ENCODE measurements around the gene ACAT2. TPM values are rescaled to one million over a fixed set of nuclear protein-coding genes. Genes with fewer than 3 reads are reported as not detected.

ACAT2 gene
- total RNA-seq, 4 donors from 2014 or later = 5.6 to 19.6 (median 11.2) TPM

- intact Hi-C loops (cut with DNase I; ENCODE audit: low total_unique reads) = loop anchor here (5.0 kb wide), 1 partner anchor 35 kb away; the partner anchor contains the start of gene ACAT2
- Histone ChIP-seq H3K4me3 (peak within 1 kb of the TSS; percentile 93 to 94), H3K4me1 (peaks cover 0 to 20% of the 10 kb centered on the region in 2 donors), H3K9me3 (no peaks in the 10 kb centered on the region), H3K27me3 (no peaks in the 10 kb centered on the region), H3K36me3 (no peaks in the 10 kb centered on the region), H3K27ac (peak within 1 kb of the TSS; percentile 99)
- peak; percentile 74 to 83 for TF ChIP-seq POLR2A (IDR thresholded peaks at IDR 0.05)
- TF ChIP-seq, protein P1, sequence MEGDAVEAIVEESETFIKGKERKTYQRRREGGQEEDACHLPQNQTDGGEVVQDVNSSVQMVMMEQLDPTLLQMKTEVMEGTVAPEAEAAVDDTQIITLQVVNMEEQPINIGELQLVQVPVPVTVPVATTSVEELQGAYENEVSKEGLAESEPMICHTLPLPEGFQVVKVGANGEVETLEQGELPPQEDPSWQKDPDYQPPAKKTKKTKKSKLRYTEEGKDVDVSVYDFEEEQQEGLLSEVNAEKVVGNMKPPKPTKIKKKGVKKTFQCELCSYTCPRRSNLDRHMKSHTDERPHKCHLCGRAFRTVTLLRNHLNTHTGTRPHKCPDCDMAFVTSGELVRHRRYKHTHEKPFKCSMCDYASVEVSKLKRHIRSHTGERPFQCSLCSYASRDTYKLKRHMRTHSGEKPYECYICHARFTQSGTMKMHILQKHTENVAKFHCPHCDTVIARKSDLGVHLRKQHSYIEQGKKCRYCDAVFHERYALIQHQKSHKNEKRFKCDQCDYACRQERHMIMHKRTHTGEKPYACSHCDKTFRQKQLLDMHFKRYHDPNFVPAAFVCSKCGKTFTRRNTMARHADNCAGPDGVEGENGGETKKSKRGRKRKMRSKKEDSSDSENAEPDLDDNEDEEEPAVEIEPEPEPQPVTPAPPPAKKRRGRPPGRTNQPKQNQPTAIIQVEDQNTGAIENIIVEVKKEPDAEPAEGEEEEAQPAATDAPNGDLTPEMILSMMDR (IDR thresholded peaks at IDR 0.05) = peak in 1 of 4 experiments; percentile 16
- peak; percentile 96 to 97 for DNase-seq
Observed at GRCh38 chr6:159726918-159727716, 34.7 kb upstream of the ACAT2 start, which contains the start of gene WTAP. Gene WTAP, plus strand, starts transcription at chr6:159727506. Its CDS starts 8,760 bp downstream, at chr6:159736266.

DNA sequence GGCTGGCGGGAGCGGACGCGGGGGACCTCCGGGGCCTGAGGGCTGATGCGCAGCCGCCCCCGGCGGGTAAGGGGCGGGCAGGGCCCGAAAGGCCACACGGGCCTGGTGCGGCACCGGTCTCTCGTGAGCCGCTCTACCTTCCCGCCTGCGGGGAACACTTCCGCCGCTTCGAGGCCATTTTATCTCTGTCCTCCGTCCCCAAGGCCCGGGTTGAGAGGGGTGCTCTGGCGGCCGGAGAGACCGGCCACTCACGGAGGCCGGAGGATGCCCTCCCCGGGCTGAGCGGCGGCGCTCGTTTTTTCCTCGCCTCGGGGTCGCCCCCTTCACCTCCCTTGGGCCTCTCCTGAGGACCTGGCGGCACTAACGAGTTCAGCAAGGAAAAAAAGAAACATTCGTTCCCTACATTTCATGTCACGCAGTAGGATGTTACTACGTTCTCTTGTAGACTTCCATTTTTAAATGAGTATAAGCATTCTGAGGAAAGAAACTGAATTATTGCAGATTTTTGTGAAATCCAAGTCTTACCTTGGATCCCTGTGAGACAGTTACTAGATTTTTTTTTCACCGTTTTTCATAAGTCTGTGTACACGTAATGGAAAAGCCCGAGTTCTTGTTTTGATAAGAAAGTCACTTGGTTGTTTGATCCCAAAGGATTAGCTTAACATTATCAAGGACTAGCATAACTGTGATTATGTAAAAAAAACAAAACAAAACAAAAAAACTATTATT is 34.0 kb upstream of the ACAT2 start:
- H3K4me1 ChIP-seq = peaks cover 0 to 20% of the 10 kb centered on the region in 2 donors
- H3K36me3 ChIP-seq = no peaks in the 10 kb centered on the region
- DNase-seq = no peak
- TF ChIP-seq, protein P1 (IDR thresholded peaks at IDR 0.05) = no peak
- TF ChIP-seq POLR2A (IDR thresholded peaks at IDR 0.05) = no peak
- no peaks in the 10 kb centered on the region for H3K27me3 ChIP-seq
- intact Hi-C loops (cut with DNase I; ENCODE audit: low total_unique reads) = loop anchor here (5.0 kb wide), 1 partner anchor 34 kb away; the partner anchor contains the start of gene ACAT2
- peak overlapping the region; percentile 93 to 94 for H3K4me3 ChIP-seq
- peak overlapping the region; percentile 99 for H3K27ac ChIP-seq
- no peaks in the 10 kb centered on the region for H3K9me3 ChIP-seq

DNA sequence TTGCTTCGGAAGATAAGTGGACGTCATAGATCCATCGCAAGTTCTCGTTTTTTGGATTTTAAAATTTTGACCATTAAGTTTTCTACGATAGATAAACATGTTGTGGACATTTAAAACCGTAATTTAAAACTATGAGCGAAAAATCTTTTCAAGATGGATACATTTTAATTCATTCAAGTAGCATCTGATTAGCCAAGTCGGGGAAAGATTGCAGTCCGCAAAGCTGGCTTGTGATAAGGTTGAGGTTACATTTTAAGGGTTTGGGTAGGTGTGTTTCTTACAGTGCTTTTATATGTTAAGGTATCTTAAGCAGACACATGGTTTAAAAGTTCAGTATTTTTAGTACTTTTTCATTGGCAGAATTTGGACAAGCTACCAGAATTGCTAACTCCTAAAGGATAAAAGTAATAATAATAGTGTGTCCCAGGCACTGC is 33.3 kb upstream of the ACAT2 start:
- H3K27me3 ChIP-seq = no peaks in the 10 kb centered on the region
- H3K9me3 ChIP-seq = no peaks in the 10 kb centered on the region
- peaks cover 0 to 20% of the 10 kb centered on the region in 2 donors for H3K4me1 ChIP-seq
- TF ChIP-seq POLR2A (IDR thresholded peaks at IDR 0.05) = no peak
- TF ChIP-seq, protein P1 (IDR thresholded peaks at IDR 0.05) = no peak
- H3K27ac ChIP-seq = peak overlapping the region; percentile 99
- no peaks in the 10 kb centered on the region for H3K36me3 ChIP-seq
- intact Hi-C loops (cut with DNase I; ENCODE audit: low total_unique reads) = loop anchor here (5.0 kb wide), 1 partner anchor 34 kb away; the partner anchor contains the start of gene ACAT2
- no peak for DNase-seq
- peak overlapping the region; percentile 93 to 94 for H3K4me3 ChIP-seq

- peaks cover 0 to 24% of the 10 kb centered on the region in 2 donors for H3K4me1 ChIP-seq
- H3K27me3 ChIP-seq = no peaks in the 10 kb centered on the region
- no peaks in the 10 kb centered on the region for H3K9me3 ChIP-seq
- TF ChIP-seq POLR2A (IDR thresholded peaks at IDR 0.05) = no peak
- TF ChIP-seq, protein P1 (IDR thresholded peaks at IDR 0.05) = no peak
- peak overlapping the region in 1 of 2 donors; percentile 99 for H3K27ac ChIP-seq
- intact Hi-C loops (cut with DNase I; ENCODE audit: low total_unique reads) = loop anchor here (5.0 kb wide), 1 partner anchor 33 kb away; the partner anchor contains the start of gene ACAT2
- no peaks in the 10 kb centered on the region for H3K36me3 ChIP-seq
- DNase-seq = no peak
- H3K4me3 ChIP-seq = peak overlapping the region in 1 of 2 donors; percentile 94
Observed at GRCh38 chr6:159729598-159730331, 32.1 kb upstream of the ACAT2 start.
